ENCODE results near the gene CDK18. TPM values are rescaled to one million over a fixed set of nuclear protein-coding genes. Genes with fewer than 3 reads are reported as not detected.

Gene CDK18
- total and polyA plus RNA-seq, 4 donors, result 9.7 to 21.0 (median 15.0) TPM

DNA sequence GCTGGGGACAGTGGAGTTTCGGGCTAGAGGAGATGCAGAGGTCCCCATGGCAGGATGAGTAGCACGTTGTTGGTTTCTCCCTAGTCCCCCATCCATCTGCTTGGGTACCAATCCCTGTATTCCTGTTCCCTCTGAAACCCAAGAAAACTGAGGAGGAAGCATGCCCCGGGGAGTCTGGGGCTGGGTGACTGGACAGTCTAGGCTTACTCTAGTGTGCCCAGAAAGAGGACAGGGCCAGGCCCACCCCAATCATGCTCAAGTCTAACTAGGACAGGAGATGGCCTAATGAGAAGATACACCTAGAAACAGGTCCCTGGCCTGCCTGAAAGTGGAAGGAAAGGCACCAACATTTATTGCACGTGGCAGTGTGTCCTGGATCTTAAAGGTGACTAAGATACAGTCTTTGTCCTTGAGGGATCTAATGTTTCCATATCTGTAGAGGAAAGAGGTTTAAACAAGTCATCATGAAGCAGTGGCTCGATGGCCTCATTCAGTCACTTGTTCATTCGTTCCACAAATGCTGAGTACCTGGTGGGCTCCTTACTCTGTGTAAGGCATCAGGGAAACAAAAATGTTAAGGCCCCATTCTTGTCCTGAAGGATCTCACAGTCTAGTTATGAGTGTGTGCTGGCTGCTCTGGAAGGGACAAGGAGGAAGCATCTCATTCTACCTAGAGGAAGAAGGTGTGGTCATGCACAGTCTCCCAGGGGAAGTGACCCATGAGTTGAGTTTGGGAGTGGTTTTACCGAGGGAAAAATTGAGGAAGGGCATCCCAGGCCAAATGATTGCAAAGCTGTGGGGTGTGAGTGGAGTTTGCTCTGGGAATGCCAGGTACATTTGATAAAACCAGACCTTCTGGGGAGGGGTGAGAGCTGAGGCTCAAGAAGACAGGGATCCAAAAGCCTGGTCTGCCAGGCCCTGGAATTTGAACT is 10.0 kb downstream of the CDK18 start:
- no peak for ATAC-seq (ENCODE audit: insufficient read depth, low FRiP score)
- 80% methylated on average over 7 of the region's 7 CpGs for WGBS, 2 donors
- Histone ChIP-seq H3K4me3 (no peak overlapping the region), H3K9ac (ENCODE audit: insufficient read depth in 1 of 2, low read length in 2 of 2) (no peak overlapping the region), H3K27ac (ENCODE audit: low read depth in 1 of 2, low read length in 1 of 2) (peak overlapping the region in 1 of 2 donors; percentile 45), H3K9me3 (ENCODE audit: control insufficient read depth in 4 of 4, insufficient read depth in 3 of 4, low read length in 3 of 4) (no peaks in the 10 kb centered on the region), H3K27me3 (ENCODE audit: control insufficient read depth in 3 of 3, insufficient read depth in 3 of 3, low read length in 2 of 3) (no peaks in the 10 kb centered on the region), H3K4me1 (ENCODE audit: control insufficient read depth in 5 of 5, insufficient read depth in 5 of 5, low read length in 5 of 5) (peaks cover 7 to 31% (median 24%) of the 10 kb centered on the region in 5 donors), H3K36me3 (ENCODE audit: control insufficient read depth in 4 of 4, insufficient read depth in 4 of 4, low read length in 4 of 4) (peaks cover 0 to 2% (median 0%) of the 10 kb centered on the region in 4 donors)
- DNase-seq, result no peak
- TF ChIP-seq, protein P1, sequence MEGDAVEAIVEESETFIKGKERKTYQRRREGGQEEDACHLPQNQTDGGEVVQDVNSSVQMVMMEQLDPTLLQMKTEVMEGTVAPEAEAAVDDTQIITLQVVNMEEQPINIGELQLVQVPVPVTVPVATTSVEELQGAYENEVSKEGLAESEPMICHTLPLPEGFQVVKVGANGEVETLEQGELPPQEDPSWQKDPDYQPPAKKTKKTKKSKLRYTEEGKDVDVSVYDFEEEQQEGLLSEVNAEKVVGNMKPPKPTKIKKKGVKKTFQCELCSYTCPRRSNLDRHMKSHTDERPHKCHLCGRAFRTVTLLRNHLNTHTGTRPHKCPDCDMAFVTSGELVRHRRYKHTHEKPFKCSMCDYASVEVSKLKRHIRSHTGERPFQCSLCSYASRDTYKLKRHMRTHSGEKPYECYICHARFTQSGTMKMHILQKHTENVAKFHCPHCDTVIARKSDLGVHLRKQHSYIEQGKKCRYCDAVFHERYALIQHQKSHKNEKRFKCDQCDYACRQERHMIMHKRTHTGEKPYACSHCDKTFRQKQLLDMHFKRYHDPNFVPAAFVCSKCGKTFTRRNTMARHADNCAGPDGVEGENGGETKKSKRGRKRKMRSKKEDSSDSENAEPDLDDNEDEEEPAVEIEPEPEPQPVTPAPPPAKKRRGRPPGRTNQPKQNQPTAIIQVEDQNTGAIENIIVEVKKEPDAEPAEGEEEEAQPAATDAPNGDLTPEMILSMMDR (IDR thresholded peaks at IDR 0.05; ENCODE audit: control extremely low read depth, extremely low read depth), result no peak

DNA sequence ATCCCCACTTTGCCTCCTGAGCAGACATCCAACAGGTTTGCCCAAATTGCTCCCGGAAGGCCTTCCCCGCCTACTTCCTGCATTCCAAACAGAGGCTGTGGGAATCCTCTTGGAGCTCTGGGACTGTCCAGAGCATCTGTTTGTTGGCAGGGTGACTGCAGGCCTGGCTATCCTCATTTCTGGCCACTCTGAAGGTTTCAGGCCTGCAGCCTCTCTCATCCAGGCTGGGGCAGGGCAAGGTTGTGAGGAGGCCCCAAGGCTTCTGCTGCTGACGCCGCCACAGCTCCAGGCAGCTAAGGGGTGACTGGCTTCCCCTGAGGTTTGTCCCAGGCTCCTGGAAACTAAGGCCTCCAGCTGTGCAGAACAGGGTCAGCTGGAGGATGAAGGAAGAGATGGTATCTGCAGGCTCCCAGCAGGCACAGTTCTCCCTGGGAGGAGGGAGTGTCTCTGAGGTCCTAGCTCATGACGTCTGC is 11.3 kb downstream of the CDK18 start:
- H3K4me1 ChIP-seq (ENCODE audit: control insufficient read depth in 5 of 5, insufficient read depth in 5 of 5, low read length in 5 of 5), result peaks cover 9 to 36% (median 24%) of the 10 kb centered on the region in 5 donors

DNA sequence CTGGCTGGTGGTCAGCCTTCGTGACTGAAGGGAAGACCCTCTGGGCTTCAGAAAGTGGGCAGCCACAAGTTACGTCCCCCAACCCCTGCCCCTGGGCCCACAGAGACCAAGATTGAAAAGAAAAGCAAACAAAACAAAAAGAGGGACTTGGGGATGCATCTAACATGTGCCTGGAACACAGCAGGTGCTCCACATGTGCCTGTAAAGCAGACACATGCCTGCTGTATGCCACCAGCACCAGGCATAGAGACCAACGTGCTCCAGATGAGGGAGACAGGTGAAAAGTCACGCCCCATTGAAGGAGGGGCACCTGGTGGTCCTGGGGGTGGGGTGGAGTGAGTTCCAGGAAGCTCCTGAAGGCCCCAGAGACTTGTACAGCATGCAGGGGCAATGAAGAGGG is 11.9 kb downstream of the CDK18 start:
- 73 to 91% methylated on average over 4 of the region's 4 CpGs for WGBS, 2 donors
- no peaks in the 10 kb centered on the region for H3K27me3 ChIP-seq (ENCODE audit: control insufficient read depth in 3 of 3, insufficient read depth in 3 of 3, low read length in 2 of 3)

More for the DNA sequence above, 11.3 kb downstream of the CDK18 start:
- Histone ChIP-seq H3K9me3 (ENCODE audit: control insufficient read depth in 4 of 4, insufficient read depth in 3 of 4, low read length in 3 of 4) (no peaks in the 10 kb centered on the region), H3K27ac (ENCODE audit: low read depth in 1 of 2, low read length in 1 of 2) (peak overlapping the region; percentile 27 to 42), H3K9ac (ENCODE audit: insufficient read depth in 1 of 2, low read length in 2 of 2) (no peak overlapping the region), H3K27me3 (ENCODE audit: control insufficient read depth in 3 of 3, insufficient read depth in 3 of 3, low read length in 2 of 3) (no peaks in the 10 kb centered on the region), H3K4me3 (no peak overlapping the region), H3K36me3 (ENCODE audit: control insufficient read depth in 4 of 4, insufficient read depth in 4 of 4, low read length in 4 of 4) (peaks cover 0 to 2% (median 0%) of the 10 kb centered on the region in 4 donors)
- TF ChIP-seq, protein P1 (IDR thresholded peaks at IDR 0.05; ENCODE audit: control extremely low read depth, extremely low read depth), result no peak
- peak; percentile 43 for DNase-seq
- no peak for ATAC-seq (ENCODE audit: insufficient read depth, low FRiP score)
- WGBS, 2 donors, result 70 to 73% methylated on average over 5 of the region's 5 CpGs

More for the DNA sequence above, 11.9 kb downstream of the CDK18 start:
- Histone ChIP-seq H3K9ac (ENCODE audit: insufficient read depth in 1 of 2, low read length in 2 of 2) (no peak overlapping the region), H3K4me3 (no peak overlapping the region), H3K36me3 (ENCODE audit: control insufficient read depth in 4 of 4, insufficient read depth in 4 of 4, low read length in 4 of 4) (peaks cover 0 to 2% (median 0%) of the 10 kb centered on the region in 4 donors), H3K9me3 (ENCODE audit: control insufficient read depth in 4 of 4, insufficient read depth in 3 of 4, low read length in 3 of 4) (no peaks in the 10 kb centered on the region), H3K27ac (ENCODE audit: low read depth in 1 of 2, low read length in 1 of 2) (peak overlapping the region; percentile 27), H3K4me1 (ENCODE audit: control insufficient read depth in 5 of 5, insufficient read depth in 5 of 5, low read length in 5 of 5) (peaks cover 9 to 36% (median 24%) of the 10 kb centered on the region in 5 donors)
- TF ChIP-seq, protein P1 (IDR thresholded peaks at IDR 0.05; ENCODE audit: control extremely low read depth, extremely low read depth), result no peak
- ATAC-seq (ENCODE audit: insufficient read depth, low FRiP score) (no peak), DNase-seq (no peak)

Data from lung (tissue), 12 donors.